IMR-90 (cell line): ENCODE data around the gene NPSR1.
"Not testable (repeated sequence)": the region's sequence is repeated elsewhere in the genome, so short reads cannot be mapped to it uniquely, and the experiment has no call there.

Experiments
- POLR2A ChIP-seq: IDR thresholded peaks from 2 replicates; pipeline ENCODE4 v1.6.1; 2012; ENCODE audit warnings: mild to moderate bottlenecking, low read depth, low read length
- RAD21 ChIP-seq: IDR thresholded peaks from 2 replicates; pipeline ENCODE4 v1.6.1; 2012; ENCODE audit warnings: low read length, improper control_type of control experiment
- RFX5 ChIP-seq: IDR thresholded peaks from 2 replicates; pipeline ENCODE4 v1.8.0; 2012; ENCODE audit warnings: low read depth, mild to moderate bottlenecking, low read length, moderate library complexity
- SMC3 ChIP-seq: fragments of 150-350 bp; IDR thresholded peaks from 2 replicates; pipeline ENCODE4 v1.6.1; 2016; ENCODE audit warnings: low read depth, mild to moderate bottlenecking, antibody characterized with exemption, low read length, moderate library complexity
- TF ChIP-seq, protein P1 (sequence below): conservative IDR thresholded peaks from 2 replicates; pipeline ENCODE4 v1.5.1; 2012; ENCODE audit warnings: mild to moderate bottlenecking, low read depth, low read length, improper control_type of control experiment

DNA sequence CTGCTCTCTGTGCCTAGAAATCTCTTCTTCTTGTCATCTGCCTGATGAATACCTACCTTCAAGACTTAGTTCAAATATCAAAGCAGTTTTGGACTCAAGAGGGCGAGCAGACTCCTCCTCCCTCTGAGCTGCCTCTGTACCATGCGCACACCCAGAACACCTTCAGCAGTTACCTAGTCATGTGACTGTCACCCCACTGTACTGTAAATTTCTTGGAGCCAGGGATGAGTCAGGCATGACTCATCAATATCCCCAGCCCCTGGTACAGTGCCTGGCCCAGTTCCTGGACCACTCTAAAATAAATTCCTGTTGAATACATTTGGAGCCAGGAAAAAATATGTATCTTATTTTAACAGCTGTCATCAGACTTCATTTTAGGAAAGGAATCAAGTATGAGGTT lies 212.0 kb downstream of the NPSR1 start:
- not testable (repeated sequence) for TF ChIP-seq POLR2A, RAD21, SMC3, RFX5
- TF ChIP-seq, protein P1, sequence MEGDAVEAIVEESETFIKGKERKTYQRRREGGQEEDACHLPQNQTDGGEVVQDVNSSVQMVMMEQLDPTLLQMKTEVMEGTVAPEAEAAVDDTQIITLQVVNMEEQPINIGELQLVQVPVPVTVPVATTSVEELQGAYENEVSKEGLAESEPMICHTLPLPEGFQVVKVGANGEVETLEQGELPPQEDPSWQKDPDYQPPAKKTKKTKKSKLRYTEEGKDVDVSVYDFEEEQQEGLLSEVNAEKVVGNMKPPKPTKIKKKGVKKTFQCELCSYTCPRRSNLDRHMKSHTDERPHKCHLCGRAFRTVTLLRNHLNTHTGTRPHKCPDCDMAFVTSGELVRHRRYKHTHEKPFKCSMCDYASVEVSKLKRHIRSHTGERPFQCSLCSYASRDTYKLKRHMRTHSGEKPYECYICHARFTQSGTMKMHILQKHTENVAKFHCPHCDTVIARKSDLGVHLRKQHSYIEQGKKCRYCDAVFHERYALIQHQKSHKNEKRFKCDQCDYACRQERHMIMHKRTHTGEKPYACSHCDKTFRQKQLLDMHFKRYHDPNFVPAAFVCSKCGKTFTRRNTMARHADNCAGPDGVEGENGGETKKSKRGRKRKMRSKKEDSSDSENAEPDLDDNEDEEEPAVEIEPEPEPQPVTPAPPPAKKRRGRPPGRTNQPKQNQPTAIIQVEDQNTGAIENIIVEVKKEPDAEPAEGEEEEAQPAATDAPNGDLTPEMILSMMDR: not testable (repeated sequence)
